ENCODE results near the gene IMPACT. TPM values are rescaled to one million over a fixed set of nuclear protein-coding genes. Genes with fewer than 3 reads are reported as not detected.

IMPACT gene
- total RNA-seq, 2 donors from 2014 or later: 44.0 to 59.2 TPM

- H3K27ac ChIP-seq (ENCODE audit: low read depth, low read length): no peak overlapping the region
- Mint-ChIP-seq H3K9me3 (no peaks in the 10 kb centered on the region), H3K36me3 (ENCODE audit: low read depth) (peaks cover 7% of the 10 kb centered on the region), H3K27me3 (ENCODE audit: insufficient read depth) (no peaks in the 10 kb centered on the region), H3K4me1 (peaks cover 5% of the 10 kb centered on the region), H3K4me3 (no peak overlapping the region), H3K27ac (no peak overlapping the region)
- H3K4me3 ChIP-seq (ENCODE audit: low read length): no peak overlapping the region
- no peak for DNase-seq
- no peaks in the 10 kb centered on the region for H3K36me3 ChIP-seq (ENCODE audit: control insufficient read depth, insufficient read depth, low read length)
- H3K27me3 ChIP-seq (ENCODE audit: control insufficient read depth, insufficient read depth, low read length, poor library complexity, severe bottlenecking): no peaks in the 10 kb centered on the region
- WGBS, 2 experiments (ENCODE audit: insufficient coverage in 1 of 2, insufficient read length in 1 of 2): 97 to 100% methylated on average over 3 of the region's 3 CpGs
- H3K9ac ChIP-seq (ENCODE audit: extremely low read depth, low read length, poor library complexity, severe bottlenecking): no peak overlapping the region
- H3K4me1 ChIP-seq (ENCODE audit: control insufficient read depth, insufficient read depth, low read length): no peaks in the 10 kb centered on the region
- no peak for TF ChIP-seq CTCF (conservative IDR thresholded peaks at IDR 0.05)
- H3K9me3 ChIP-seq (ENCODE audit: control insufficient read depth, low read length): no peaks in the 10 kb centered on the region
These were observed 37.5 kb upstream of the IMPACT start for GRCh38 chr18:24388957-24389356.

GRCh38 chr18:24395049-24395795 is 31.2 kb upstream of the IMPACT start:
- no peak overlapping the region for H3K4me3 ChIP-seq (ENCODE audit: low read length)
- TF ChIP-seq CTCF (conservative IDR thresholded peaks at IDR 0.05): no peak
- no peaks in the 10 kb centered on the region for H3K27me3 ChIP-seq (ENCODE audit: control insufficient read depth, insufficient read depth, low read length, poor library complexity, severe bottlenecking)
- Mint-ChIP-seq H3K27me3 (ENCODE audit: insufficient read depth) (no peaks in the 10 kb centered on the region), H3K4me3 (no peak overlapping the region), H3K4me1 (peaks cover 16% of the 10 kb centered on the region), H3K27ac (no peak overlapping the region), H3K9me3 (no peaks in the 10 kb centered on the region), H3K36me3 (ENCODE audit: low read depth) (peaks cover 5% of the 10 kb centered on the region)
- no peak for DNase-seq
- no peak overlapping the region for H3K27ac ChIP-seq (ENCODE audit: low read depth, low read length)
- H3K4me1 ChIP-seq (ENCODE audit: control insufficient read depth, insufficient read depth, low read length): no peaks in the 10 kb centered on the region
- WGBS, 2 experiments (ENCODE audit: insufficient coverage in 1 of 2, insufficient read length in 1 of 2): 95 to 100% methylated on average over 3 to 11 of the region's 11 CpGs
- no peak overlapping the region for H3K9ac ChIP-seq (ENCODE audit: extremely low read depth, low read length, poor library complexity, severe bottlenecking)
- H3K9me3 ChIP-seq (ENCODE audit: control insufficient read depth, low read length): no peaks in the 10 kb centered on the region
- H3K36me3 ChIP-seq (ENCODE audit: control insufficient read depth, insufficient read depth, low read length): no peaks in the 10 kb centered on the region

GRCh38 chr18:24396082-24396633 is 30.3 kb upstream of the IMPACT start:
- H3K27me3 ChIP-seq (ENCODE audit: control insufficient read depth, insufficient read depth, low read length, poor library complexity, severe bottlenecking): no peaks in the 10 kb centered on the region
- H3K4me3 Mint-ChIP-seq: no peak overlapping the region
- H3K4me3 ChIP-seq (ENCODE audit: low read length): peak overlapping the region; percentile 90
- no peak overlapping the region for H3K27ac Mint-ChIP-seq
- H3K36me3 Mint-ChIP-seq (ENCODE audit: low read depth): peaks cover 2% of the 10 kb centered on the region
- no peaks in the 10 kb centered on the region for H3K9me3 Mint-ChIP-seq
- no peaks in the 10 kb centered on the region for H3K4me1 ChIP-seq (ENCODE audit: control insufficient read depth, insufficient read depth, low read length)
- no peaks in the 10 kb centered on the region for H3K27me3 Mint-ChIP-seq (ENCODE audit: insufficient read depth)
- no peak for TF ChIP-seq CTCF (conservative IDR thresholded peaks at IDR 0.05)
- 86 to 90% methylated on average over 6 to 8 of the region's 8 CpGs for WGBS, 2 experiments (ENCODE audit: insufficient coverage in 1 of 2, insufficient read length in 1 of 2)
- peak overlapping the region; percentile 98 for H3K27ac ChIP-seq (ENCODE audit: low read depth, low read length)
- no peak for DNase-seq
- peak overlapping the region; percentile 67 for H3K9ac ChIP-seq (ENCODE audit: extremely low read depth, low read length, poor library complexity, severe bottlenecking)
- H3K4me1 Mint-ChIP-seq: peaks cover 25% of the 10 kb centered on the region
- H3K9me3 ChIP-seq (ENCODE audit: control insufficient read depth, low read length): no peaks in the 10 kb centered on the region
- H3K36me3 ChIP-seq (ENCODE audit: control insufficient read depth, insufficient read depth, low read length): no peaks in the 10 kb centered on the region
